ENCODE results near the gene KIRREL1.
A peak's percentile ranks its signal among the peaks of the same experiment; 100 is the strongest.

Gene KIRREL1

DNA sequence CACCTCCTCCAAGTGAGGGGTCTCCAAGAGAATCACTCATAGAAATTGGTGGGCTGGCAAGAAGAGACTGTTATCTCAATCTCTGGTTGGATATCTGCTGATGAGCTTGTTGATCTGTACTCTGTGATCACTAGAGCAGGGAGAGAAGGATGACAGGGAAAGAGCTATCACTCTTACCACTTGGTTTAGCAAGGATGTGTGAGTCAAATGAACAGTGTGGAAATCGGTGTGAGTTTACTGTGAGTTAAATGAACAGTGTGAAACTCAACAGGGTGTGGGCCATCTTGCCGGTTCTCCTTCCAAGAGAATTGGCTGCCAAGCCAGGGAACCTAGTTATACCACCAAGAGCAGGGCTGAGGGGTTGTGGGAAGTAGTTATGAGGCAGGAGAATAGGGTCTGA is 154.0 kb downstream of the KIRREL1 start:
- no peak overlapping the region for H3K4me3 ChIP-seq (ENCODE audit: low read depth, low read length, poor library complexity, severe bottlenecking)

DNA sequence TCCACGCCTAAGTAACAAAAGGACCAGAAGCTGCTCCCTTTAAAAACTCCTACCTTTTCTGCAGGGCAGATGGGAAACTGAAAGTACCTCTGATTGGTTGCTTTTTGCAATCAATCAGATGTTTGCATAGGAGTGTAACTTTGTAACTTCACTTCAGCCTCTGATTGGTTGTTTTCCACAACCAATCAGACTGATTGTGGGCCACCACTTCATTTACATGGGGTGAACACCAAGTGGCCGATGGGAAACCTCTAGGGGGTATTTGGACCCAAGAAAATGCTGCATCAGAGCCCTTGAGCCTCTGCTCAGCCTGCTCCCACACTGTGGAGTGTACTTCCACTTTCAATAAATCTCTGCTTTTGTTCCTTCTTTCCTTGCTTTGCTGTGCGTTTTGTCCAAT is 154.4 kb downstream of the KIRREL1 start:
- Histone ChIP-seq H3K36me3 (ENCODE audit: insufficient read depth, low read length) (no peaks in the 10 kb centered on the region; the same call in 1 of the 2 replicates), H3K9me3 (ENCODE audit: low read length) (no peaks in the 10 kb centered on the region), H3K4me1 (ENCODE audit: insufficient read depth, low read length, severe bottlenecking) (peaks cover 15% of the 10 kb centered on the region), H3K4me2 (ENCODE audit: low read length) (no peak overlapping the region), H3K4me3 (ENCODE audit: low read depth, low read length, poor library complexity, severe bottlenecking) (no peak overlapping the region), H2AFZ (ENCODE audit: low read length) (no peak overlapping the region), H3K9ac (ENCODE audit: low read length) (no peak overlapping the region), H3K9me2 (ENCODE audit: low read depth, low read length) (no peaks in the 10 kb centered on the region), H3K27me3 (ENCODE audit: insufficient read depth, low read length) (no peaks in the 10 kb centered on the region), H3F3A (ENCODE audit: insufficient read depth, low read length) (no peaks in the 10 kb centered on the region), H4K20me1 (ENCODE audit: insufficient read depth, low read length) (no peaks in the 10 kb centered on the region), H3K79me2 (ENCODE audit: insufficient read depth, low read length) (no peaks in the 10 kb centered on the region), H3K27ac (ENCODE audit: low read depth, low read length, poor library complexity, severe bottlenecking) (no peak overlapping the region)
- TF ChIP-seq, protein P1, sequence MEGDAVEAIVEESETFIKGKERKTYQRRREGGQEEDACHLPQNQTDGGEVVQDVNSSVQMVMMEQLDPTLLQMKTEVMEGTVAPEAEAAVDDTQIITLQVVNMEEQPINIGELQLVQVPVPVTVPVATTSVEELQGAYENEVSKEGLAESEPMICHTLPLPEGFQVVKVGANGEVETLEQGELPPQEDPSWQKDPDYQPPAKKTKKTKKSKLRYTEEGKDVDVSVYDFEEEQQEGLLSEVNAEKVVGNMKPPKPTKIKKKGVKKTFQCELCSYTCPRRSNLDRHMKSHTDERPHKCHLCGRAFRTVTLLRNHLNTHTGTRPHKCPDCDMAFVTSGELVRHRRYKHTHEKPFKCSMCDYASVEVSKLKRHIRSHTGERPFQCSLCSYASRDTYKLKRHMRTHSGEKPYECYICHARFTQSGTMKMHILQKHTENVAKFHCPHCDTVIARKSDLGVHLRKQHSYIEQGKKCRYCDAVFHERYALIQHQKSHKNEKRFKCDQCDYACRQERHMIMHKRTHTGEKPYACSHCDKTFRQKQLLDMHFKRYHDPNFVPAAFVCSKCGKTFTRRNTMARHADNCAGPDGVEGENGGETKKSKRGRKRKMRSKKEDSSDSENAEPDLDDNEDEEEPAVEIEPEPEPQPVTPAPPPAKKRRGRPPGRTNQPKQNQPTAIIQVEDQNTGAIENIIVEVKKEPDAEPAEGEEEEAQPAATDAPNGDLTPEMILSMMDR (IDR thresholded peaks at IDR 0.05; ENCODE audit: low read length): no peak
- TF ChIP-seq EZH2 (IDR thresholded peaks at IDR 0.05; ENCODE audit: borderline replicate concordance, low read length): no peak

More for the DNA sequence above, 154.0 kb downstream of the KIRREL1 start:
- Histone ChIP-seq H2AFZ (ENCODE audit: low read length) (no peak overlapping the region), H3K9me2 (ENCODE audit: low read depth, low read length) (no peaks in the 10 kb centered on the region), H3K9ac (ENCODE audit: low read length) (no peak overlapping the region), H3K27me3 (ENCODE audit: insufficient read depth, low read length) (no peaks in the 10 kb centered on the region), H3K9me3 (ENCODE audit: low read length) (no peaks in the 10 kb centered on the region), H3K4me2 (ENCODE audit: low read length) (no peak overlapping the region), H3K4me1 (ENCODE audit: insufficient read depth, low read length, severe bottlenecking) (peaks cover 15% of the 10 kb centered on the region), H3F3A (ENCODE audit: insufficient read depth, low read length) (no peaks in the 10 kb centered on the region), H3K36me3 (ENCODE audit: insufficient read depth, low read length) (no peaks in the 10 kb centered on the region; the same call in 1 of the 2 replicates), H3K27ac (ENCODE audit: low read depth, low read length, poor library complexity, severe bottlenecking) (no peak overlapping the region), H3K79me2 (ENCODE audit: insufficient read depth, low read length) (no peaks in the 10 kb centered on the region), H4K20me1 (ENCODE audit: insufficient read depth, low read length) (no peaks in the 10 kb centered on the region)
- TF ChIP-seq, protein P1 (IDR thresholded peaks at IDR 0.05; ENCODE audit: low read length): no peak
- TF ChIP-seq EZH2 (IDR thresholded peaks at IDR 0.05; ENCODE audit: borderline replicate concordance, low read length): no peak

DNA sequence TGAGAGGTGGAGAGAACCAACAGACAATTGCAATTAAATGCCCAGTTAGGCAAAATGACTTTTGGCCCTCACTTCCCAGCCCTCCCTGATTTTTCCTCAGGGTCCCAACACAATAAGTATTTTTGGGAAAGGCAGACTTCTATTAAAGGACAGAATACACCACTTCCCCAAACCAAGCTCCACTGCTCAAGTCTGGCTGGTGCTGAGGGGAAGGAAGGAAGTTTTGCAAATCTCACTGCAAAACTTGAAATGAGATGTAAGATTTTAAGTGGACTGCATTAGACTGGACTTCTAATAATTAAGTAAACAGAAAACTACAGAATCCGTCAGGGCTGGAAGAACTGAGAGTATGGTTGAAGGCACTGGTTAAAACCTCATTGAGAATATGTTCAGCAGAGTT is 155.0 kb downstream of the KIRREL1 start:
- Histone ChIP-seq H3K27me3 (ENCODE audit: insufficient read depth, low read length) (no peaks in the 10 kb centered on the region), H3K9me2 (ENCODE audit: low read depth, low read length) (no peaks in the 10 kb centered on the region), H3K4me2 (ENCODE audit: low read length) (no peak overlapping the region), H3K9me3 (ENCODE audit: low read length) (no peaks in the 10 kb centered on the region), H3K9ac (ENCODE audit: low read length) (no peak overlapping the region), H3K4me1 (ENCODE audit: insufficient read depth, low read length, severe bottlenecking) (peaks cover 15% of the 10 kb centered on the region), H3F3A (ENCODE audit: insufficient read depth, low read length) (no peaks in the 10 kb centered on the region), H3K79me2 (ENCODE audit: insufficient read depth, low read length) (no peaks in the 10 kb centered on the region), H3K4me3 (ENCODE audit: low read depth, low read length, poor library complexity, severe bottlenecking) (no peak overlapping the region), H3K27ac (ENCODE audit: low read depth, low read length, poor library complexity, severe bottlenecking) (no peak overlapping the region), H2AFZ (ENCODE audit: low read length) (0 out of 2 replicates have a peak overlapping the region, but pooled peaks have one; percentile 7), H3K36me3 (ENCODE audit: insufficient read depth, low read length) (no peaks in the 10 kb centered on the region; the same call in 1 of the 2 replicates), H4K20me1 (ENCODE audit: insufficient read depth, low read length) (no peaks in the 10 kb centered on the region)
- TF ChIP-seq, protein P1 (IDR thresholded peaks at IDR 0.05; ENCODE audit: low read length): no peak
- TF ChIP-seq EZH2 (IDR thresholded peaks at IDR 0.05; ENCODE audit: borderline replicate concordance, low read length): no peak
